CD4-positive, alpha-beta T cell (primary cell): ENCODE data around the gene TM9SF3. TPM values are rescaled to one million over a fixed set of nuclear protein-coding genes. Genes with fewer than 3 reads are reported as not detected.

Experiments used
- ATAC-seq: fragments of 200-7000 bp; cut with Tn5 transposase; one replicate; pipeline ENCODE4 v1.10.0; 2022; ENCODE audit warnings: mild to moderate bottlenecking; ENCODE audit not compliant: poor library complexity
- CTCF ChIA-PET: fragments of 350-600 bp; sonication (Branson Sonifier 250); formaldehyde crosslinking; loops from one replicate; lab custom pipeline; 2021; ENCODE audit warnings: antibody characterized with exemption, inconsistent platforms; lab: Charles Lee
- POLR2A ChIA-PET: fragments of 350-600 bp; sonication (Branson Sonifier 250); formaldehyde crosslinking; loops from one replicate; lab custom pipeline; 2021; ENCODE audit warnings: antibody characterized with exemption, inconsistent platforms; lab: Charles Lee
- DNase-seq, 14 experiments: peaks; one replicate each; pipeline ENCODE4 v3.0.0-alpha.2; 2013 to 2020; ENCODE audit warnings: mixed read lengths in 2 of 14
- H3K27ac ChIP-seq, 2 donors: one replicate each; pipeline versions ENCODE4 v1.5.1 to v1.7.0; 2013; ENCODE audit warnings: low read length in 2 of 2, low read depth in 1 of 2, mild to moderate bottlenecking in 1 of 2
- H3K27me3 ChIP-seq, 2 experiments: 1 replicate in 1 of 2; 2 replicates in 1 of 2; pipeline versions ENCODE4 v1.6.1 to v1.7.0; 2013; ENCODE audit warnings: low read length in 2 of 2, control low read depth in 1 of 2, mild to moderate bottlenecking in 1 of 2, moderate library complexity in 1 of 2; ENCODE audit not compliant: insufficient read depth in 2 of 2, control insufficient read depth in 1 of 2
- H3K36me3 ChIP-seq: one replicate; pipeline ENCODE4 v1.6.1; 2013; ENCODE audit warnings: low read length, control low read depth; ENCODE audit not compliant: insufficient read depth
- H3K4me1 ChIP-seq: one replicate; pipeline ENCODE4 v1.6.1; 2013; ENCODE audit warnings: low read length, control low read depth; ENCODE audit not compliant: insufficient read depth
- H3K4me3 ChIP-seq: one replicate; pipeline ENCODE4 v1.5.1; 2013; ENCODE audit warnings: mild to moderate bottlenecking, low read length, moderate library complexity
- H3K9me3 ChIP-seq, 2 experiments: 1 replicate in 1 of 2; 2 replicates in 1 of 2; pipeline versions ENCODE4 v1.6.1 to v1.7.0; 2013; ENCODE audit warnings: low read length in 2 of 2, mild to moderate bottlenecking in 2 of 2, control low read depth in 1 of 2, moderate library complexity in 1 of 2; ENCODE audit not compliant: control insufficient read depth in 1 of 2, insufficient read depth in 1 of 2
- H3K27ac Mint-ChIP-seq: one replicate; pipeline ENCODE4 v1.8.0; 2020; ENCODE audit warnings: mixed read lengths
- H3K27me3 Mint-ChIP-seq: one replicate; pipeline ENCODE4 v1.8.0; 2021; ENCODE audit warnings: mixed read lengths
- H3K36me3 Mint-ChIP-seq: one replicate; pipeline ENCODE4 v1.8.0; 2021; ENCODE audit warnings: low read depth, mixed read lengths
- H3K4me1 Mint-ChIP-seq: one replicate; pipeline ENCODE4 v1.8.0; 2021; ENCODE audit warnings: low read depth, mixed read lengths
- H3K4me3 Mint-ChIP-seq: one replicate; pipeline ENCODE4 v1.8.0; 2020; ENCODE audit warnings: mild to moderate bottlenecking, mixed read lengths
- H3K9me3 Mint-ChIP-seq: one replicate; pipeline ENCODE4 v1.8.0; 2020; ENCODE audit warnings: mixed read lengths
- CTCF ChIP-seq: fragments of 200-600 bp; IDR thresholded peaks from one replicate; pipeline ENCODE4 v1.8.0; 2022; ENCODE audit warnings: antibody characterized with exemption, mild to moderate bottlenecking
- intact Hi-C, 2 experiments: fragments of 100-400 bp; cut with DNase I in 1 of 2; cut with micrococcal nuclease in 1 of 2; formaldehyde crosslinking; loops; one replicate each; pipeline versions ENCODE4 v1.15.1 to v1.9.0; 2023 to 2025; cut with DNase I, micrococcal nuclease
- total RNA-seq, 174 experiments: library from RNA in 2 of 174; stranded (reverse) in 2 of 174; gene quantifications; one replicate each; pipeline ENCODE4 v1.2.3 and lab custom pipeline; 2021 to 2026

Gene TM9SF3
- total RNA-seq, 2 experiments from 2014 or later, result 92.4 to 92.7 TPM

DNA sequence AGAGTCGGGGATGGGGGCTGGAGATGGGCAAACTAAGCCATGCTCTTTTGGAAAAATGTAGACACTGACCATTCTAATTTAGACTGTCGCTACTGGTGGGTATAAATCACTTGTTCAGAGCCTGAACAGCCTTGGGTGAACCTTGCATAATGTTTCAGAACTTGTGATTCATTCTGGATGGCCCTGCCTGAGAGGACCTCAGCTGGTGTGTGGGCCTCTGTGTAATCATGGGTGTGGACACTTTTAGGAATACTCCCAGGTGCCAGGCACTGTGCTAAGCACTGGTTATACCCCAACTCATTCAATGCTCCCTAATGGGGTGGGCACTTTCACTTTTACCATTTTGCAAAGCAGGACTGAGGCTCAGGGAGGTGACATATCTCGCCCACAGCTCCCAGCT, 26.8 kb upstream of the TM9SF3 start:
- ATAC-seq (no peak), DNase-seq (no peak)
- peaks cover 14% of the 10 kb centered on the region for H3K4me1 ChIP-seq
- no peak overlapping the region for H3K27ac ChIP-seq
- H3K9me3 ChIP-seq, result no peaks in the 10 kb centered on the region
- no peaks in the 10 kb centered on the region for H3K27me3 Mint-ChIP-seq
- no peak for TF ChIP-seq CTCF
- no peak overlapping the region for H3K27ac Mint-ChIP-seq
- H3K4me3 ChIP-seq, result no peak overlapping the region
- ChIA-PET POLR2A (no interaction called here), CTCF (no interaction called here)
- no peaks in the 10 kb centered on the region for H3K27me3 ChIP-seq
- no peaks in the 10 kb centered on the region for H3K36me3 ChIP-seq
- no peak overlapping the region for H3K4me3 Mint-ChIP-seq
- no peaks in the 10 kb centered on the region for H3K9me3 Mint-ChIP-seq
- peaks cover 5% of the 10 kb centered on the region for H3K4me1 Mint-ChIP-seq
- intact Hi-C loops, result no loop called here
- H3K36me3 Mint-ChIP-seq, result no peaks in the 10 kb centered on the region

- TF ChIP-seq CTCF, result no peak
- Histone ChIP-seq H3K27ac (no peak overlapping the region), H3K4me3 (no peak overlapping the region), H3K4me1 (peaks cover 14% of the 10 kb centered on the region), H3K9me3 (no peaks in the 10 kb centered on the region), H3K27me3 (no peaks in the 10 kb centered on the region), H3K36me3 (no peaks in the 10 kb centered on the region)
- no peak for DNase-seq
- POLR2A ChIA-PET, result no interaction called here
- Mint-ChIP-seq H3K4me3 (no peak overlapping the region), H3K27ac (no peak overlapping the region), H3K36me3 (no peaks in the 10 kb centered on the region), H3K9me3 (no peaks in the 10 kb centered on the region), H3K27me3 (no peaks in the 10 kb centered on the region), H3K4me1 (peaks cover 5% of the 10 kb centered on the region)
- intact Hi-C loops, result no loop called here
- CTCF ChIA-PET, result no interaction called here
- no peak for ATAC-seq
These were observed 25.4 kb upstream of the TM9SF3 start for GRCh38 chr10:96612055-96612830.

DNA sequence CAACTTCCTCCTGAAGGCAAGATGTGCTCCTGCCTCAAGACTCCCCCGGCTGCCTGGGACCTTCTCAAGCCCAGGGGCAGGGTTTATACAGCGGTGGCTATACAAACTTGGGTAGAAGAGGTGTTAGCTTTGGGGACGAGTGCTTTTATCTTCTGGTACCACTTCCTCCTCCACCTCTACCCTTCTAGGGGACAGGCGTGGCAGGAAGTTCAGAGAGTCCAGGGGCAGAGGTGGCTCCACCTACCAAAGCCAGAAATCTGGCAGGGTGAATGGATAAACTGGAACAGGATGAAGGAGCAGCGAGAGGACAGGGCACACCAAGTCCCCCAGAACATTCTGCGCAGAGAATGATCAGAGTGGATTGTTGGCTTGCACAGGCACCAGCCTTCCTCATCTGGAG, 24.0 kb upstream of the TM9SF3 start:
- no peaks in the 10 kb centered on the region for H3K36me3 Mint-ChIP-seq
- Histone ChIP-seq H3K4me3 (no peak overlapping the region), H3K36me3 (no peaks in the 10 kb centered on the region), H3K27ac (no peak overlapping the region), H3K27me3 (no peaks in the 10 kb centered on the region), H3K9me3 (no peaks in the 10 kb centered on the region), H3K4me1 (peaks cover 14% of the 10 kb centered on the region)
- no peak overlapping the region for H3K27ac Mint-ChIP-seq
- ATAC-seq (no peak), DNase-seq (peak in 1 of 14 experiments; percentile 39)
- no peak for TF ChIP-seq CTCF
- H3K27me3 Mint-ChIP-seq, result no peaks in the 10 kb centered on the region
- H3K9me3 Mint-ChIP-seq, result no peaks in the 10 kb centered on the region
- H3K4me1 Mint-ChIP-seq, result peaks cover 5% of the 10 kb centered on the region
- H3K4me3 Mint-ChIP-seq, result no peak overlapping the region
- ChIA-PET CTCF (no interaction called here), POLR2A (no interaction called here)
- intact Hi-C loops, result no loop called here
